ENCODE measurements around the gene AP1S1.
"Not testable (repeated sequence)": the region's sequence is repeated elsewhere in the genome, so short reads cannot be mapped to it uniquely, and the experiment has no call there.

DNA sequence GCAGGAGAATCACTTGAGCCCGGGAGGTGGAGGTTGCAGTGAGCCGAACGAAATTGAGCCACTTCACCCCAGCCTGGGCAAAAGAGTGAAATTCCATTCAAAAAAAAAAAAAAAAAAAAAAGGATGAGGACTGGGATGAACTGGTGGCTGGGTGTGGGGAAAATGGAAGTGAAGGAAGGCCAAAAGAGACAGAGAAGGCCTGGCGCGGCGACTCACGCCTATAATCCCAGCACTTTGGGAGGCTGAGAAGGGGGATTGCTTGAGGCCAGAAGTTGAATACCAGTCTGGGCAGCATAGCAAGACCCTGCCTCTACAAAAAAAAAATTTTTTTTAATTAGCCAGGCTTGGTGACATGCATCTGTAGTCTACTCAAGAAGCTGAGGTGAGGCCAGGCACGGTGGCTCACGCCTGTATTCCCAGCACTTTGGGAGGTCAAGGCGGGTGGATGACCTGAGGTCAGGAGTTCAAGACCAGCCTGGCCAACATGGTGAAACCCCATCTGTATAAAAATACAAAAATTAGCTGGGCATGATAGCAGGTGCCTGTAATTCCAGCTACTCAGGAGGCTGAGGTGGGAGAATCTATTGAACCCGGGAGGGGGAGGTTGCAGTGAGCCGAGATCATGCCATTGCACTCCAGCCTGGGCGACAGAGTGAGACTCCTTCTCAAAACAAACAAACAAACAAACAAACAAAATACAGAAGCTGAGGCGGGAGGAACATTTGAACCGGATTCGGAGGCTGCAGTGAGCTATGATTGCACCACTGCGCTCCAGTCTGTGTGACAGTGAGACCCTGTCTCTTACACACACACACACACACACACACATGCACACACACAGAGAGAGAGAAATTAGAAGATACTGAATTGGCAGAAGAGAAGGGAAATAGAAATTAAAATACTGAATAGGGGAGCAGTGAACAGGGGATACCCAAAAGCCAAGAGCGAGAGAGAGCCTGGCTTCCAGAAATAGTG, 21.4 kb upstream of the AP1S1 start:
- not testable (repeated sequence) for TF ChIP-seq CTCF (IDR thresholded peaks at IDR 0.05; ENCODE audit: low read depth, low read length, poor library complexity, severe bottlenecking); EZH2phosphoT487 (IDR thresholded peaks at IDR 0.05; ENCODE audit: borderline replicate concordance, low read length)

Data from DOHH2 (cell line).